Breast epithelium (tissue), 4 donors: ENCODE results near the gene CHCHD6. TPM values are rescaled to one million over a fixed set of nuclear protein-coding genes. Genes with fewer than 3 reads are reported as not detected.

ENCODE experiments used
- DNase-seq, 2 donors: peaks; one replicate each; pipeline ENCODE4 v3.0.0-alpha.2; 2019; ENCODE audit warnings: low spot score in 2 of 2
- H3K27ac ChIP-seq, 2 donors: fragments of 200-600 bp; sonication (generic) in 1 of 2; one replicate each; pipeline ENCODE4 v1.5.1; 2016 to 2019; ENCODE audit warnings: mild to moderate bottlenecking in 1 of 2
- H3K27me3 ChIP-seq, 2 donors: fragments of 200-600 bp; sonication (generic) in 1 of 2; one replicate each; pipeline versions ENCODE4 v1.5.1 to v1.6.0; 2017 to 2019; ENCODE audit warnings: control low read depth in 1 of 2, mild to moderate bottlenecking in 1 of 2
- H3K36me3 ChIP-seq: fragments of 200-600 bp; one replicate; pipeline ENCODE4 v1.5.1; 2019
- H3K4me1 ChIP-seq, 2 donors: fragments of 200-600 bp; sonication (generic); one replicate each; pipeline ENCODE4 v1.5.1; 2016 to 2019; ENCODE audit warnings: control low read depth in 1 of 2
- H3K4me3 ChIP-seq, 3 donors: fragments of 200-600 bp; sonication (generic); 1 replicate in 2 of 3; 2 replicates in 1 of 3; pipeline ENCODE4 v1.5.1; 2016 to 2019; ENCODE audit warnings: mild to moderate bottlenecking in 3 of 3, moderate library complexity in 2 of 3
- H3K9me3 ChIP-seq, 2 donors: fragments of 200-600 bp; sonication (generic) in 1 of 2; one replicate each; pipeline ENCODE4 v1.5.1; 2016 to 2019; ENCODE audit warnings: control low read depth in 1 of 2
- POLR2A ChIP-seq: fragments of 450-650 bp; IDR thresholded peaks from one replicate; pipeline ENCODE4 v1.6.1; 2016; ENCODE audit warnings: antibody characterized with exemption, mild to moderate bottlenecking, moderate library complexity
- POLR2AphosphoS5 ChIP-seq, 3 donors: sonication (generic); formaldehyde crosslinking; IDR thresholded peaks; one replicate each; pipeline ENCODE4 v1.6.1; 2017; ENCODE audit warnings: antibody characterized with exemption in 3 of 3
- intact Hi-C: fragments of 100-400 bp; cut with DNase I; formaldehyde crosslinking; loops from one replicate; pipeline ENCODE4 v1.15.1; 2023; ENCODE audit warnings: low total_unique reads
- total RNA-seq, 3 donors: library from RNA; depleted of rRNA; stranded (reverse); fragments of >200 nt; gene quantifications; one replicate each; pipeline ENCODE4 v1.1.0, GENCODE V29; 2016
- TF ChIP-seq, protein P1 (sequence below), 3 donors: fragments of 450-650 bp; IDR thresholded peaks; one replicate each; pipeline ENCODE4 v1.5.1; 2016 to 2017; ENCODE audit warnings: antibody characterized with exemption in 3 of 3, mild to moderate bottlenecking in 3 of 3, moderate library complexity in 3 of 3

Gene CHCHD6
- total RNA-seq, 3 donors from 2014 or later, result 12.2 to 21.2 (median 19.3) TPM

DNA sequence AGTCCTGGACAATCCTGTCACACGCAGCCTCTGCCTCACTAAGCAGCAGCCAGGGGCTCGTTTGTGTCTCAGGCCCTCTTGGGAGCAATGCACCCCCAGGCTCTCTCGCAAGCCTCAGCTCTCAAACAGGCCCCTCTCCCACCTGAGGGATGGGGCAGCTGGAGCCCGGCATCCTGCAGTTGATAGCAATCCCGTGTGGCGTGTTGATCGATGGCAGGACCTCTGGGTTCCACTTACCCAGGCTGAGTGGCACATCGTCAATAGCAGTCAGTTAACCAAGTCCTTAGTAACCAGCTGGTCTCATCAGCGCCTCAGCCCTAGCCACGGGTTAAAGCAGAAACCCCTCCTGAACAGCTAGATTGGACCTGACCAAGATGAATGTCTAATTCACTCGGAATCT is 242.4 kb downstream of the CHCHD6 start:
- intact Hi-C loops, result no loop called here
- no peaks in the 10 kb centered on the region for H3K27me3 ChIP-seq
- DNase-seq, result no peak
- H3K36me3 ChIP-seq, result no peaks in the 10 kb centered on the region
- H3K4me3 ChIP-seq, result no peak overlapping the region
- H3K9me3 ChIP-seq, result no peaks in the 10 kb centered on the region
- H3K27ac ChIP-seq, result no peak overlapping the region
- TF ChIP-seq POLR2A, result no peak
- no peaks in the 10 kb centered on the region for H3K4me1 ChIP-seq

DNA sequence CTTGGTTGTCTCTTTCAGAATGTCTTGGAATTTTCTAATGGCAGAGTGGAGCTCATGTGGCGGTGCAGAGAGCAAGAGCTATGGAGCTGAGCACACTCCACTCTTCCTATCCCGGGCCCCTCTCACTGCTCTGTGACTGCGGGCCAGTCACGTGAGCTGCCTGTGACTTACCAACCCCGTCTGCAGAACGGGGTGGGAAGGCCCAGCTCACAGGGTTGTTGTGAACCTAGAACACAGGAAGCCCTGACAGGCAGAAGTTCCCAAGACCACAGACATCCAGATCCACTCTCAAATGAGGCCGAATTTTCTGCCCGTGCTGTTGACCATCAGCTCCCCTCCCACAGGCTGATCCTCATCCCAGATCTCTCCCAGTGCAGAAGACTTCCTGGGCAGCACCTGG is 243.4 kb downstream of the CHCHD6 start:
- H3K27ac ChIP-seq, result no peak overlapping the region
- TF ChIP-seq POLR2AphosphoS5 (IDR thresholded peaks at IDR 0.05) (no peak), POLR2A (no peak)
- TF ChIP-seq, protein P1, sequence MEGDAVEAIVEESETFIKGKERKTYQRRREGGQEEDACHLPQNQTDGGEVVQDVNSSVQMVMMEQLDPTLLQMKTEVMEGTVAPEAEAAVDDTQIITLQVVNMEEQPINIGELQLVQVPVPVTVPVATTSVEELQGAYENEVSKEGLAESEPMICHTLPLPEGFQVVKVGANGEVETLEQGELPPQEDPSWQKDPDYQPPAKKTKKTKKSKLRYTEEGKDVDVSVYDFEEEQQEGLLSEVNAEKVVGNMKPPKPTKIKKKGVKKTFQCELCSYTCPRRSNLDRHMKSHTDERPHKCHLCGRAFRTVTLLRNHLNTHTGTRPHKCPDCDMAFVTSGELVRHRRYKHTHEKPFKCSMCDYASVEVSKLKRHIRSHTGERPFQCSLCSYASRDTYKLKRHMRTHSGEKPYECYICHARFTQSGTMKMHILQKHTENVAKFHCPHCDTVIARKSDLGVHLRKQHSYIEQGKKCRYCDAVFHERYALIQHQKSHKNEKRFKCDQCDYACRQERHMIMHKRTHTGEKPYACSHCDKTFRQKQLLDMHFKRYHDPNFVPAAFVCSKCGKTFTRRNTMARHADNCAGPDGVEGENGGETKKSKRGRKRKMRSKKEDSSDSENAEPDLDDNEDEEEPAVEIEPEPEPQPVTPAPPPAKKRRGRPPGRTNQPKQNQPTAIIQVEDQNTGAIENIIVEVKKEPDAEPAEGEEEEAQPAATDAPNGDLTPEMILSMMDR (IDR thresholded peaks at IDR 0.05), result no peak
- H3K9me3 ChIP-seq, result no peaks in the 10 kb centered on the region
- H3K36me3 ChIP-seq, result no peaks in the 10 kb centered on the region
- H3K4me1 ChIP-seq, result no peaks in the 10 kb centered on the region
- DNase-seq, result no peak
- H3K27me3 ChIP-seq, result no peaks in the 10 kb centered on the region
- intact Hi-C loops, result no loop called here
- no peak overlapping the region for H3K4me3 ChIP-seq

DNA sequence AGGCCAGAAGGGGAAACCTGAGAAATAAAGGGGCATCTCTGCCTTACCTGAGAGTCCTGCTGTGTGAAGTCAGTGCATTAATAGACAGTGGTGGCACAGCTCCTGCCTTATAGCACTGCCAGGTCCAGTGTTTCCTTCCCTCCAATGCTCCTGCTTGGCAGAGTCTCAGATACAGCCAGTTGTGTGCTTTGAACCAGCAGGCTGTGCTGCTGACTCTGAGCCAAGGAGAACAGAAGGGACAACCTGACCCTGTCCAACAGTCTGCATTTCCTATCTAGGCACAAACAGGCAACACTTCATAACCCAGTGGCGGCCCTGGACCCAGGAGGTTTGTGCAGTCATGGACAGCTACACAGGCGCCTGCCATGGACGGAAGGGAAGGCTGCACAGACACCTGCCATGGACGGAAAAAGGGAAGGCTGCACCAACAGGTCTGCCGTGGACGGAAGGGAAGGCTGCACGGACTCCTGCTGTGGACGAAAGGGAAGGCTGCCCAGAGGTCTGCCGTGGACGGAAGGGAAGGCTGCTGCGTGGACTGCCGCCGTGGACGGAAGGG is 245.0 kb downstream of the CHCHD6 start:
- no peaks in the 10 kb centered on the region for H3K9me3 ChIP-seq
- DNase-seq, result no peak
- no peaks in the 10 kb centered on the region for H3K4me1 ChIP-seq
- H3K27me3 ChIP-seq, result no peaks in the 10 kb centered on the region
- no peak for TF ChIP-seq POLR2A
- H3K4me3 ChIP-seq, result no peak overlapping the region
- intact Hi-C loops, result no loop called here
- no peak overlapping the region for H3K27ac ChIP-seq
- no peaks in the 10 kb centered on the region for H3K36me3 ChIP-seq

DNA sequence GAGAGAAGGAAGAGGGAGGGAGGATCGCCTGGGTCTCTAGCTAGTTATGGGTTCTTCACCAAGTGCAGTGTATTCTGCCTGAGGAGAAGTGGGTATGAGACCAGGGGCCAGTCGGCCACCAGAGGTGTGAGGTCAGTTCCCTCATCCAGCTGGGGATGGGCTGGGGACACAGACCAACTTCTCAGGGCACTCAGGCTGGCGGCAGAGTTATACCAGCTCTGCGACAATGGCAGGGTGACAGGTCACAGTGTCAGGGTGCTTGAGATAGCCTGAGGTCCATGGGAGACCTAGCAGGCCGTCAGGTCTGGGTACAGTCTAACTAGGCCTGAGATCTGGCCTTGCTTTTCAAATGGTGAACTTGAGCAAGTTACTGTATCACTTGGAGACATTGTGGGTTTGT is 247.5 kb downstream of the CHCHD6 start:
- H3K36me3 ChIP-seq, result no peaks in the 10 kb centered on the region
- TF ChIP-seq, protein P1 (IDR thresholded peaks at IDR 0.05), result no peak
- TF ChIP-seq POLR2A (no peak), POLR2AphosphoS5 (IDR thresholded peaks at IDR 0.05) (no peak)
- no peaks in the 10 kb centered on the region for H3K27me3 ChIP-seq
- H3K4me3 ChIP-seq, result no peak overlapping the region
- no peak overlapping the region for H3K27ac ChIP-seq
- no peaks in the 10 kb centered on the region for H3K9me3 ChIP-seq
- H3K4me1 ChIP-seq, result no peaks in the 10 kb centered on the region
- DNase-seq, result no peak
- intact Hi-C loops, result no loop called here

DNA sequence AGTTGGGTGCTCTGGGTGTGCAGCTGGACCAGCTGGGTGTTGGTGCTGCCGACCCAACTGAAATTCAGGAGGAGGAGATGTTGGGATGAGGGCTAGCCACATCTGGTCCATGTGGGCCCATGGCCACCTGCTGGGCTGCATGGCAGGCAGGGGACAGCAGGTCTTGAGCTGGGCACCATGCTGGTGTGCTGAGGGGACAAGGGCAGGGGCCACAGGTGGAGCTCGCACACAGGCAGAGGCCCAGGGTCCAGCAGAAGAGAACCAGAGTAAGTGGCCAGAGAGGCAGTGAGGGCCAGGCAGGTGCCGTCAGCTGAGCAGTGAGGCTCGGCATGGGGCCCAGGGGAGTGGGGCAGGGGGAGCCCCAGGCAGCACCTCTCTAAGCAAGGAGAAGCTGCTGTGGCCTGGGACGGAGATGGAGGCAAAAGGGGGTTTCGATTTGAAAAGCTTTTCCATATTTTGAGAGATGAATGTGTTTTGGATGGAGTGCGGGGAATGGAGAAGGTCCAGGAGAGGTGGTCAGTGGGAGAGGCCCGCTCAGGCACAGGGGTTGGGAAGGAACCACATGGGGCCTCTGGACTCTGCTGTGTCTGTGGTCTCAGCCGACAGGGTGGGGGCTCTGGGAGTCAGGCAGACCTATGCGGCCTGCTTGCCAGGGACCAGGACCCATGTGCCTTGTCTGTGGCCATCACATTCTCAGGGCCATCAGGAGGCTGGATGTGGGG is 248.4 kb downstream of the CHCHD6 start:
- Histone ChIP-seq H3K27ac (no peak overlapping the region), H3K27me3 (no peaks in the 10 kb centered on the region), H3K4me1 (no peaks in the 10 kb centered on the region), H3K4me3 (no peak overlapping the region), H3K9me3 (no peaks in the 10 kb centered on the region), H3K36me3 (no peaks in the 10 kb centered on the region)
- no peak for DNase-seq
- intact Hi-C loops, result no loop called here
- TF ChIP-seq, protein P1 (IDR thresholded peaks at IDR 0.05), result no peak
- no peak for TF ChIP-seq POLR2AphosphoS5 (IDR thresholded peaks at IDR 0.05)
- no peak for TF ChIP-seq POLR2A

DNA sequence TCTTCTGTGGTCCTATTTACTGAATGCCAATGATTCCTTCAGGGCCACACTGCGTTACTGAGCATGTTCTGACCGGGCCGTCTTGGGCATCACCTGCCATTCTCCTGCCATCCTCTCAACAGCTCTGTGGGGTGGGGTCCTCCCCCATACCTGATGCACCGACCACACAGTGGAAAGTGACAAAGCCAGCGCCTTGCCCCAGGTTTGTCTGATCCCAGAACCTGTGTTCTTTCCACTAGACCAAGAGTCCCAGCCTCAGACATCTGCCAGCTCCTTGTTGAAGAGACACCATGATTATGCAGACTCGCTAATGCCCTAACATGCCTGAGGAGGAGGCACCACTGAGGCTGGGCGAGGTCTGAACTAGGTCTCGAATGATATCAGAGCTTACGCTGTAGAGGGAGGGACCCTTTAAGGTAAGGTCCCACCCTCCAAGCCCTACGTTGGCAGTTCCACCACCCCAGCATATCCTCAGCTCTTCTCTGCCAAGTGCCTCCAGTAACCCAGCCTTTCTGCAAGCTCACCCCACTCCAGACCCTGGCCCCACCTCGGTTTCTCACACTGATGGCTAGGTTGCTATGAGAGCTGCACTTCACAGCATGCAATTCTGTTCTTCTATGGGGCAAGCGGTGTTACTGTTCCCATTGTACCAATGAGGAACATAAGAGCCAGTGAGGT is 249.1 kb downstream of the CHCHD6 start:
- no peaks in the 10 kb centered on the region for H3K27me3 ChIP-seq
- no peaks in the 10 kb centered on the region for H3K9me3 ChIP-seq
- intact Hi-C loops, result no loop called here
- H3K4me3 ChIP-seq, result no peak overlapping the region
- TF ChIP-seq POLR2A (no peak), POLR2AphosphoS5 (IDR thresholded peaks at IDR 0.05) (no peak)
- TF ChIP-seq, protein P1 (IDR thresholded peaks at IDR 0.05), result no peak
- H3K27ac ChIP-seq, result no peak overlapping the region
- H3K36me3 ChIP-seq, result no peaks in the 10 kb centered on the region
- H3K4me1 ChIP-seq, result no peaks in the 10 kb centered on the region
- DNase-seq, result no peak
